Endothelial cell of umbilical vein (primary cell): Measurements from ENCODE around the gene PDZD4. TPM values are rescaled to one million over a fixed set of nuclear protein-coding genes. Genes with fewer than 3 reads are reported as not detected.

Experiments used
- BruUV-seq: library from RNA; stranded (reverse); fragments of 400-500 nt; replicated peaks from 2 replicates; lab custom pipeline; 2021; lab: Mats Ljungman, UMichigan
- CTCF ChIA-PET: fragments of 300-600, 350-600 bp; sonication (Branson Sonifier 250); formaldehyde crosslinking; loops from one replicate; lab custom pipeline; 2021; ENCODE audit warnings: antibody characterized with exemption, inconsistent platforms; lab: Charles Lee
- POLR2A ChIA-PET: fragments of 300-600, 350-600 bp; sonication (Branson Sonifier 250); formaldehyde crosslinking; loops from one replicate; lab custom pipeline; 2021; ENCODE audit warnings: antibody characterized with exemption, inconsistent platforms; lab: Charles Lee
- DNase-seq: peaks from one replicate; pipeline ENCODE4 v3.0.0-alpha.2; 2011; ENCODE audit warnings: low read depth, low spot score
- FAIRE-seq: peaks from 2 replicates; lab custom pipeline; 2011; peaks lifted over from hg19 to GRCh38; lab: Jason Lieb, UNC
- H2AFZ ChIP-seq: 2 replicates; pipeline ENCODE4 v1.6.0; 2012; ENCODE audit warnings: low read depth, low read length, control low read depth, inconsistent platforms
- H3K27ac ChIP-seq: 2 replicates; pipeline ENCODE4 v1.5.1; 2011; ENCODE audit warnings: low read depth, mild to moderate bottlenecking, control low read depth, low read length, moderate library complexity; ENCODE audit not compliant: insufficient read depth
- H3K27me3 ChIP-seq, 2 experiments: 2 replicates each; pipeline versions ENCODE4 v1.6.0 to v1.6.1; 2011; ENCODE audit warnings: low read length in 2 of 2, mixed read lengths in 1 of 2; ENCODE audit not compliant: control insufficient read depth in 2 of 2, insufficient read depth in 2 of 2
- H3K36me3 ChIP-seq, 2 experiments: 2 replicates in 1 of 2; 3 replicates in 1 of 2; pipeline ENCODE4 v1.5.1; 2011; ENCODE audit warnings: low read length in 2 of 2, mild to moderate bottlenecking in 1 of 2, moderate library complexity in 1 of 2; ENCODE audit not compliant: control insufficient read depth in 2 of 2, insufficient read depth in 2 of 2; ENCODE audit errors: extremely low read depth in 1 of 2
- H3K4me1 ChIP-seq: 3 replicates; pipeline ENCODE4 v1.5.1; 2011; ENCODE audit warnings: mild to moderate bottlenecking, low read length; ENCODE audit not compliant: control insufficient read depth, insufficient read depth; ENCODE audit errors: extremely low read depth
- H3K4me2 ChIP-seq: 2 replicates; pipeline ENCODE4 v1.6.1; 2011; ENCODE audit warnings: low read length, control low read depth, mixed read lengths; ENCODE audit not compliant: insufficient read depth
- H3K4me3 ChIP-seq, 3 experiments: fragments of 200-600 bp in 1 of 3; sonication (generic), shearing (Covaris generic) in 1 of 3; replicated peaks in 1 of 3; 2 replicates each; pipeline ENCODE4 v1.5.1; 2011 to 2016; ENCODE audit warnings: control low read depth in 3 of 3, low read length in 3 of 3, mild to moderate bottlenecking in 2 of 3, inconsistent platforms in 1 of 3, low read depth in 1 of 3, moderate library complexity in 1 of 3; ENCODE audit not compliant: insufficient read depth in 1 of 3
- H3K79me2 ChIP-seq: 2 replicates; pipeline ENCODE4 v1.6.0; 2012; ENCODE audit warnings: low read length, inconsistent platforms; ENCODE audit not compliant: control insufficient read depth, insufficient read depth
- H3K9ac ChIP-seq: replicated peaks from 2 replicates; pipeline ENCODE3; 2011; ENCODE audit warnings: low read length, control low read depth; ENCODE audit not compliant: insufficient read depth; ENCODE audit errors: extremely low read depth
- H3K9me1 ChIP-seq: replicated peaks from 3 replicates; pipeline ENCODE4 v1.6.0; 2011; ENCODE audit warnings: mild to moderate bottlenecking, low read length; ENCODE audit not compliant: control insufficient read depth, insufficient read depth; ENCODE audit errors: extremely low read depth
- H3K9me3 ChIP-seq: replicated peaks from 2 replicates; pipeline ENCODE4 v1.5.1; 2012; ENCODE audit warnings: low read length, inconsistent platforms; ENCODE audit not compliant: control insufficient read depth, insufficient read depth
- H4K20me1 ChIP-seq: replicated peaks from 2 replicates; pipeline ENCODE3; 2011; ENCODE audit warnings: mild to moderate bottlenecking, low read length; ENCODE audit not compliant: control insufficient read depth, insufficient read depth; ENCODE audit errors: extremely low read depth
- EZH2 ChIP-seq: IDR thresholded peaks from 2 replicates; pipeline ENCODE4 v1.6.1; 2012; ENCODE audit warnings: borderline replicate concordance, low read depth, mild to moderate bottlenecking, moderate library complexity, low read length, inconsistent platforms; ENCODE audit not compliant: severe bottlenecking
- FOS ChIP-seq: IDR thresholded peaks from 2 replicates; pipeline ENCODE4 v1.6.1; 2011; ENCODE audit warnings: mild to moderate bottlenecking, low read length, moderate library complexity, borderline replicate concordance; ENCODE audit not compliant: insufficient read depth
- GATA2 ChIP-seq: IDR thresholded peaks from 2 replicates; pipeline ENCODE4 v1.7.0; 2011; ENCODE audit warnings: low read depth, mild to moderate bottlenecking, moderate library complexity, mixed read lengths, low read length; ENCODE audit not compliant: insufficient read length, insufficient read depth
- JUN ChIP-seq: IDR thresholded peaks from 2 replicates; pipeline ENCODE4 v1.6.1; 2011; ENCODE audit warnings: borderline replicate concordance, low read depth; ENCODE audit not compliant: insufficient read length, insufficient read depth
- MYC ChIP-seq: IDR thresholded peaks from one replicate; pipeline ENCODE4 v1.6.1; 2011; ENCODE audit warnings: mild to moderate bottlenecking, low read depth, low read length
- POLR2A ChIP-seq: IDR thresholded peaks from 2 replicates; pipeline ENCODE4 v1.6.1; 2012; ENCODE audit warnings: low read depth, mild to moderate bottlenecking, control low read depth, low read length
- POLR2AphosphoS5 ChIP-seq: IDR thresholded peaks from 2 replicates; pipeline ENCODE4 v1.6.1; 2012; ENCODE audit warnings: low read depth, mild to moderate bottlenecking, control low read depth, low read length, moderate library complexity; ENCODE audit not compliant: insufficient read depth
- dilution Hi-C: fragments of 300-500 bp; cut with MboI; formaldehyde crosslinking; loops from one replicate; pipeline ENCODE4 v1.15.0; 2019; ENCODE audit warnings: low sequenced_read_pairs; ENCODE audit not compliant: extremely low pct_ligation_motif_present
- intact Hi-C: fragments of 100-400 bp; cut with micrococcal nuclease; formaldehyde crosslinking; loops from one replicate; pipeline ENCODE4 v1.10.0; 2022
- polyA plus RNA-seq, 4 experiments: library from polyadenylated mRNA; depleted of rRNA in 3 of 4; stranded (reverse) in 3 of 4; unstranded in 1 of 4; fragments of >200 nt; gene quantifications; 2 replicates each; pipeline versions ENCODE4 v1.2.1 to v1.2.3, GENCODE V29; 2011 to 2012; ENCODE audit warnings: missing spikeins in 1 of 4
- total RNA-seq: library from RNA; stranded (reverse); gene quantifications from 2 replicates; pipeline ENCODE4 v1.2.3, GENCODE V29; 2021
- TF ChIP-seq, protein P1 (sequence below), 2 donors: IDR thresholded peaks; 1 replicate in 1 of 2; 2 replicates in 1 of 2; pipeline ENCODE4 v1.5.1; 2011; ENCODE audit warnings: low read length in 2 of 2, mild to moderate bottlenecking in 2 of 2, moderate library complexity in 2 of 2, control low read depth in 1 of 2, inconsistent platforms in 1 of 2, low read depth in 1 of 2; ENCODE audit not compliant: insufficient read depth in 1 of 2; ENCODE audit errors: extremely low read depth in 1 of 2
- TF ChIP-seq, protein P2 (sequence below): IDR thresholded peaks from 2 replicates; pipeline ENCODE4 v1.6.1; 2011; ENCODE audit not compliant: insufficient read depth, insufficient read length

PDZD4 gene
- total and polyA plus RNA-seq, 2 donors (not counting 3 experiments of a cell fraction or from before 2014, with no cell fraction given): 0.07 to 0.09 TPM

- FAIRE-seq: no peak
- no TSS peak for BruUV-seq
- Histone ChIP-seq H2AFZ (no peak overlapping the region), H3K27me3 (no peaks in the 10 kb centered on the region), H3K27ac (no peak overlapping the region), H3K9me3 (no peaks in the 10 kb centered on the region), H4K20me1 (no peaks in the 10 kb centered on the region), H3K9me1 (no peaks in the 10 kb centered on the region), H3K4me3 (no peak overlapping the region), H3K79me2 (no peaks in the 10 kb centered on the region), H3K36me3 (no peaks in the 10 kb centered on the region), H3K4me2 (no peak overlapping the region), H3K4me1 (no peaks in the 10 kb centered on the region), H3K9ac (no peak overlapping the region)
- intact Hi-C loops: loop anchor here (10.0 kb wide), 1 partner anchor 79 kb away; the partner anchor contains the start of genes IDH3G and SSR4
- no peak for DNase-seq
- CTCF ChIA-PET: no interaction called here
- POLR2A ChIA-PET: no interaction called here
- TF ChIP-seq JUN (no peak), FOS (no peak), GATA2 (no peak), EZH2 (no peak), MYC (no peak), POLR2A (no peak), POLR2AphosphoS5 (no peak)
- TF ChIP-seq, protein P1, sequence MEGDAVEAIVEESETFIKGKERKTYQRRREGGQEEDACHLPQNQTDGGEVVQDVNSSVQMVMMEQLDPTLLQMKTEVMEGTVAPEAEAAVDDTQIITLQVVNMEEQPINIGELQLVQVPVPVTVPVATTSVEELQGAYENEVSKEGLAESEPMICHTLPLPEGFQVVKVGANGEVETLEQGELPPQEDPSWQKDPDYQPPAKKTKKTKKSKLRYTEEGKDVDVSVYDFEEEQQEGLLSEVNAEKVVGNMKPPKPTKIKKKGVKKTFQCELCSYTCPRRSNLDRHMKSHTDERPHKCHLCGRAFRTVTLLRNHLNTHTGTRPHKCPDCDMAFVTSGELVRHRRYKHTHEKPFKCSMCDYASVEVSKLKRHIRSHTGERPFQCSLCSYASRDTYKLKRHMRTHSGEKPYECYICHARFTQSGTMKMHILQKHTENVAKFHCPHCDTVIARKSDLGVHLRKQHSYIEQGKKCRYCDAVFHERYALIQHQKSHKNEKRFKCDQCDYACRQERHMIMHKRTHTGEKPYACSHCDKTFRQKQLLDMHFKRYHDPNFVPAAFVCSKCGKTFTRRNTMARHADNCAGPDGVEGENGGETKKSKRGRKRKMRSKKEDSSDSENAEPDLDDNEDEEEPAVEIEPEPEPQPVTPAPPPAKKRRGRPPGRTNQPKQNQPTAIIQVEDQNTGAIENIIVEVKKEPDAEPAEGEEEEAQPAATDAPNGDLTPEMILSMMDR (IDR thresholded peaks at IDR 0.05; ENCODE audit: extremely low read depth in 1 of 2, insufficient read depth in 1 of 2, low read depth in 1 of 2, low read length in 2 of 2): no peak
- TF ChIP-seq, protein P2, sequence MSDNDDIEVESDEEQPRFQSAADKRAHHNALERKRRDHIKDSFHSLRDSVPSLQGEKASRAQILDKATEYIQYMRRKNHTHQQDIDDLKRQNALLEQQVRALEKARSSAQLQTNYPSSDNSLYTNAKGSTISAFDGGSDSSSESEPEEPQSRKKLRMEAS: no peak
- dilution Hi-C loops: no loop called here
Measured at GRCh38 chrX:153874085-153874365, 43.7 kb upstream of the PDZD4 start.
